ENCODE data around the gene KIF21B.
"Not testable (repeated sequence)": the region's sequence is repeated elsewhere in the genome, so short reads cannot be mapped to it uniquely, and the experiment has no call there.

KIF21B gene

GRCh38 chr1:200960236-200960947, 63.1 kb downstream of the KIF21B start:
- no peak overlapping the region for H3K27ac ChIP-seq
- no peak for DNase-seq (ENCODE audit: low read depth, low spot score)

GRCh38 chr1:200959411-200959921, 64.0 kb downstream of the KIF21B start:
- DNase-seq (ENCODE audit: low read depth, low spot score): no peak
- H3K27ac ChIP-seq: no peak overlapping the region

- DNase-seq (ENCODE audit: low read depth, low spot score): no peak
- H3K27ac ChIP-seq: no peak overlapping the region
Measured at GRCh38 chr1:200958597-200958996, 64.9 kb downstream of the KIF21B start.

- DNase-seq (ENCODE audit: low read depth, low spot score): no peak
- no peak overlapping the region for H3K27ac ChIP-seq
Measured at GRCh38 chr1:200954434-200954833, 69.1 kb downstream of the KIF21B start.

GRCh38 chr1:200951016-200951415, 72.5 kb downstream of the KIF21B start:
- no peak overlapping the region for H3K27ac ChIP-seq
- DNase-seq (ENCODE audit: low read depth, low spot score): no peak

GRCh38 chr1:200949626-200950025, 73.9 kb downstream of the KIF21B start:
- no peak overlapping the region for H3K27ac ChIP-seq
- DNase-seq (ENCODE audit: low read depth, low spot score): no peak

GRCh38 chr1:200947059-200947566, 76.4 kb downstream of the KIF21B start:
- H3K27ac ChIP-seq: no peak overlapping the region
- DNase-seq (ENCODE audit: low read depth, low spot score): no peak

GRCh38 chr1:200945111-200945510, 78.4 kb downstream of the KIF21B start:
- no peak overlapping the region for H3K27ac ChIP-seq
- DNase-seq (ENCODE audit: low read depth, low spot score): no peak

- no peak overlapping the region for H3K27ac ChIP-seq
- no peak for DNase-seq (ENCODE audit: low read depth, low spot score)
Measured at GRCh38 chr1:200938955-200939354, 84.6 kb downstream of the KIF21B start.

- H3K27ac ChIP-seq; DNase-seq (ENCODE audit: low read depth, low spot score): not testable (repeated sequence)
Measured at GRCh38 chr1:200935286-200935962, 88.1 kb downstream of the KIF21B start.

GRCh38 chr1:200934676-200935245, 88.8 kb downstream of the KIF21B start:
- DNase-seq (ENCODE audit: low read depth, low spot score): no peak
- no peak overlapping the region for H3K27ac ChIP-seq

- no peak for DNase-seq (ENCODE audit: low read depth, low spot score)
- no peak overlapping the region for H3K27ac ChIP-seq
Measured at GRCh38 chr1:200931776-200932175, 91.7 kb downstream of the KIF21B start.

GRCh38 chr1:200930285-200930684, 93.2 kb downstream of the KIF21B start:
- not testable (repeated sequence) for H3K27ac ChIP-seq; DNase-seq (ENCODE audit: low read depth, low spot score)

GRCh38 chr1:200929530-200930278, 93.8 kb downstream of the KIF21B start:
- H3K27ac ChIP-seq: no peak overlapping the region
- DNase-seq (ENCODE audit: low read depth, low spot score): no peak

- no peak for DNase-seq (ENCODE audit: low read depth, low spot score)
- H3K27ac ChIP-seq: no peak overlapping the region
Measured at GRCh38 chr1:200925831-200926230, 97.7 kb downstream of the KIF21B start.

- no peak overlapping the region for H3K27ac ChIP-seq
- DNase-seq (ENCODE audit: low read depth, low spot score): no peak
Measured at GRCh38 chr1:200923601-200924000, 99.9 kb downstream of the KIF21B start.

GRCh38 chr1:200922406-200922805, 101.1 kb downstream of the KIF21B start:
- no peak for DNase-seq (ENCODE audit: low read depth, low spot score)
- H3K27ac ChIP-seq: no peak overlapping the region

GRCh38 chr1:200921571-200922110, 101.9 kb downstream of the KIF21B start:
- no peak for DNase-seq (ENCODE audit: low read depth, low spot score)
- no peak overlapping the region for H3K27ac ChIP-seq
